Activated naive CD4-positive, alpha-beta T cell treated with anti-CD3 and anti-CD28 coated beads, Interleukin-2, amount 10 ng/mL, durations not matched to agents 7 days and 5 days (primary cell): ENCODE measurements around the gene TTLL13.
A peak's percentile ranks its signal among the peaks of the same experiment; 100 is the strongest.
"Not testable (repeated sequence)": the region's sequence is repeated elsewhere in the genome, so short reads cannot be mapped to it uniquely, and the experiment has no call there.

Source experiments
- CTCF ChIA-PET: fragments of 350-600 bp; sonication (Branson Sonifier 250); formaldehyde crosslinking; loops from one replicate; lab custom pipeline; 2021; ENCODE audit warnings: antibody characterized with exemption; lab: Charles Lee
- DNase-seq: peaks from one replicate; pipeline ENCODE4 v3.0.0-alpha.2; 2020
- H3K27ac Mint-ChIP-seq: one replicate; pipeline ENCODE4 v1.8.0; 2021; ENCODE audit warnings: mild to moderate bottlenecking, moderate library complexity, mixed read lengths
- H3K27me3 Mint-ChIP-seq: one replicate; pipeline ENCODE4 v1.8.0; 2021; ENCODE audit warnings: mild to moderate bottlenecking, mixed read lengths
- H3K36me3 Mint-ChIP-seq: one replicate; pipeline ENCODE4 v1.8.0; 2021; ENCODE audit warnings: mixed read lengths
- H3K4me1 Mint-ChIP-seq: one replicate; pipeline ENCODE4 v1.8.0; 2021; ENCODE audit warnings: mixed read lengths
- H3K4me3 Mint-ChIP-seq: one replicate; pipeline ENCODE4 v1.8.0; 2021; ENCODE audit warnings: mild to moderate bottlenecking, moderate library complexity, mixed read lengths
- H3K9me3 Mint-ChIP-seq: one replicate; pipeline ENCODE4 v1.8.0; 2021; ENCODE audit warnings: mixed read lengths

TTLL13 gene

DNA sequence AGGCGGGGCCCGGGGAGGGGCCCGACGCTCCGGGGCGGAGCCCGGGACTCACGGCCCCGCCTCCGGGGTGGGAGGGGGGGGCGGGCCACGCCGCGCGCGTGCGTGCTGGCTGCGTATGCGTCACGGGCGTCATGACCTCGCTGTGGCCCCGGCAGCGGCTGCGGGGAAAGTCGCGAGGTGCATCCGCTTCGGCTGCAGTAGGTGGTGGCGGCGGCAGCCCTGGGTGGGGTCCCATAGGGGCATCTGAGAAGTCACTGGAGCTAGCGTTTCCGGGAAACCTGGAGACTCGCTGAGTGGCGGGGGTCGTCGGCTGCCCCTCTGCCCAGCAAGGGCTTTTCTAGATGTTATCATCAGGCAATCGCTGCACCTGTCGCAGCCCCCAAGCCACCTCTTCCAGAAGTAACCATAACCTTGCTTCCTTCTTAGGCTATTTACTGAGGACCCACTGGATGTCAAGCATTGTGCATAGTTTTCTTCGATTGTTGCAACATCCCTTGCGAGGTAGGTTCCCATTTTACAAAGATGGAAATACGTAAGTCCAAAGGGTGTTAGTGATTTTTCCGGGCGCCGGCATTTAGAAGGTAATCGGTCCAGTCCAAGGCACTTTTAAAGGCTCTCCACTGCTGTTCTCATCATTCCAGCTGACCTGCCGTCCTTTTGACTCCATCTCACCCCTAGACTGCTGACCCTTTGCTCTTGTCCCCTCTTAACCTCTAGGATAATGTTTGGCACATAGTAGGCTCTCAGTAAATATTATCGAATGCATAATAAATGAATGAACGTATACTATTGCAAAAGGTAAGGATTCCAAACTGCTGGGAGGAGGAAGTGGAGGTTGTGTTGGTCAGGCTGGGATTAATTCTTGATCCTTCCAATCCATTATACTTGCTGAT lies 15.0 kb upstream of the TTLL13 start, which contains the start of gene GDPGP1:
Gene GDPGP1, plus strand, starts transcription at position 114 of the 893 bp plus-strand sequence. CDS start 6,700 bp downstream, outside the sequence.
- no peaks in the 10 kb centered on the region for H3K27me3 Mint-ChIP-seq
- H3K27ac Mint-ChIP-seq: peak within 1 kb of the TSS; percentile 92
- no peaks in the 10 kb centered on the region for H3K9me3 Mint-ChIP-seq
- peak within 1 kb of the TSS; percentile 88 for H3K4me3 Mint-ChIP-seq
- no peak for DNase-seq
- H3K4me1 Mint-ChIP-seq: peaks cover 63% of the 10 kb centered on the region
- peaks cover 34% of the 10 kb centered on the region for H3K36me3 Mint-ChIP-seq
- CTCF ChIA-PET: interaction anchor here (0.8 to 2.0 kb wide), 5 partner anchors 15 to 59 kb away, joined by 3 to 5 read pairs (median 3); partner anchors contain the start of genes NGRN and TTLL13

GRCh38 chr15:90239371-90239770 lies 10.0 kb upstream of the TTLL13 start:
- Mint-ChIP-seq H3K9me3 (no peaks in the 10 kb centered on the region), H3K4me3 (no peak overlapping the region), H3K4me1 (peaks cover 26% of the 10 kb centered on the region), H3K36me3 (peaks cover 21% of the 10 kb centered on the region), H3K27me3 (no peaks in the 10 kb centered on the region), H3K27ac (peak overlapping the region; percentile 33)
- no peak for DNase-seq
- CTCF ChIA-PET: no interaction called here

- no peak overlapping the region for H3K27ac Mint-ChIP-seq
- H3K4me1 Mint-ChIP-seq: peaks cover 14% of the 10 kb centered on the region
- no peaks in the 10 kb centered on the region for H3K9me3 Mint-ChIP-seq
- DNase-seq: no peak
- no peak overlapping the region for H3K4me3 Mint-ChIP-seq
- peaks cover 19% of the 10 kb centered on the region for H3K36me3 Mint-ChIP-seq
- H3K27me3 Mint-ChIP-seq: no peaks in the 10 kb centered on the region
- CTCF ChIA-PET: no interaction called here
Measured at GRCh38 chr15:90240856-90241255, 8.5 kb upstream of the TTLL13 start.

- DNase-seq: no peak
- Mint-ChIP-seq H3K27ac (no peak overlapping the region), H3K36me3 (peaks cover 15% of the 10 kb centered on the region), H3K4me1 (peaks cover 10% of the 10 kb centered on the region), H3K4me3 (no peak overlapping the region), H3K27me3 (no peaks in the 10 kb centered on the region), H3K9me3 (no peaks in the 10 kb centered on the region)
- CTCF ChIA-PET: interaction anchor here (0.6 to 1.5 kb wide), 2 partner anchors 12 to 85 kb away, joined by 3 to 4 read pairs; no protein-coding TSS in a partner anchor
Measured at GRCh38 chr15:90241343-90242192, 7.8 kb upstream of the TTLL13 start.

DNA sequence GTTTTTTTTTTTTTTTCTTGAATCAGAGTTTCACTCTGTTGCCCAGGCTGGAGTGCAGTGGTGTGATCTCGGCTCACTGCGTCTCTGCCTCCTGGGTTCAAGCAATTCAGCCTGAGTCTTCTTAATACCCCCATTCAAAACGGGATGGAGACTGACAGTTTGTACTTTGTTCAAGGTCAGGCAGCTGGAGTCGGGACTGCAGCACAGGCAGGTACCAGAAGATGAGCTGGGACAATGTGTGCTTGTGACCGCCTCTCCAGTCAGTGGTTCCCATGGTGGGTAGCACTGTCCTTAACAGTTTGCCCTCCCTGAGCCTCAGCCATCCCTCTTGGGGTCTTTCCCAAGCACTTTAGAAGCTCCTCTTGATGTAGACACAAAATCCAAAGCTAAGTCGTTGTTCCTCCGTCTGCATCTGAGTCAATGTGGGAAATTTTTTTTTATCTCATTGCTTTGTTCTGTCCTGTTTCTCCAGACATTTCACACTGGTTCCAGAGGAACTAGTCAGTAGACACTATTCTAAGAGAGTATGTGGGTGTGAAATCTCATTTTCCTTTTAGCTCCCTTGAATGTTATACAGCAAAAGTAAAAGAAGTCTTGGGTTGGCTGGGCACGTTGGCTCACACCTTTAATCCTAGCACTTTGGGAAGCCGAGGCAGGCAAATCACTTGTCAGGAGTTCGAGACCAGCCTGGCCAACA lies 5.3 kb upstream of the TTLL13 start:
- CTCF ChIA-PET: no interaction called here
- no peak overlapping the region for H3K4me3 Mint-ChIP-seq
- peaks cover 9% of the 10 kb centered on the region for H3K4me1 Mint-ChIP-seq

DNA sequence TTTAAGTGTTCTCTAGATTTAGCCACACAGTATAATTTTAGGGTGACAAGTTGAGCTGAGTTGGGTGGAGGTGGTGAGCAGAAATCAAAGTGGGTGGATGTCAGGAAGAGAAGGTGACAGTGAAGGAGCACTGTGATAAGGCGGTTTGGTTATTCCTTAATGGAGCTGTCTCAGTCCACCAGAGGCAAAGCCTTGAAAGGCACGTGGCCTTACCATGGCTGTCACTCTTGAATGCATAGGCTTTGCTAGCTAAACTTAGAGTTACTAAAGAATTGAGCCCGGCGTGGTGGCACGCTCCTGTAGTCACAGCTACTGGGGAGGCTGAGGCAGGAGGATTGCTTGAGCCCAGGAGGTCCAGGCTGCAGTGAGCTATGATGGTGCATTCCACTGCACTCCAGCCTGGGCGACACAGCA lies 560 bp upstream of the TTLL13 start:
- CTCF ChIA-PET: interaction anchor here (0.6 to 2.4 kb wide), 5 partner anchors 11 to 106 kb away, joined by 3 to 5 read pairs (median 4); no protein-coding TSS in a partner anchor
- no peak for DNase-seq
- Mint-ChIP-seq H3K4me3 (peak overlapping the region; percentile 54), H3K27me3 (peaks cover 33% of the 10 kb centered on the region), H3K36me3 (no peaks in the 10 kb centered on the region), H3K4me1 (peaks cover 17% of the 10 kb centered on the region), H3K9me3 (no peaks in the 10 kb centered on the region), H3K27ac (no peak overlapping the region)

More for the DNA sequence above, 5.3 kb upstream of the TTLL13 start:
- Mint-ChIP-seq H3K9me3 (no peaks in the 10 kb centered on the region), H3K36me3 (peaks cover 7% of the 10 kb centered on the region), H3K27ac (no peak overlapping the region), H3K27me3 (peaks cover 3% of the 10 kb centered on the region)
- no peak for DNase-seq

- H3K27ac Mint-ChIP-seq: no peak overlapping the region
- no peaks in the 10 kb centered on the region for H3K36me3 Mint-ChIP-seq
- H3K27me3 Mint-ChIP-seq: peaks cover 30% of the 10 kb centered on the region
- H3K4me1 Mint-ChIP-seq: peaks cover 5% of the 10 kb centered on the region
- H3K9me3 Mint-ChIP-seq: no peaks in the 10 kb centered on the region
- H3K4me3 Mint-ChIP-seq: no peak overlapping the region
- no peak for DNase-seq
- CTCF ChIA-PET: interaction anchor here (1.6 kb wide), 1 partner anchor 24 kb away, joined by 3 read pairs; the partner anchor contains the start of genes CIB1 and GDPGP1
Measured at GRCh38 chr15:90257776-90258175, 8.4 kb downstream of the TTLL13 start.

GRCh38 chr15:90259524-90259923 lies 10.2 kb downstream of the TTLL13 start:
- Mint-ChIP-seq H3K9me3 (no peaks in the 10 kb centered on the region), H3K4me3 (no peak overlapping the region), H3K4me1 (peaks cover 14% of the 10 kb centered on the region), H3K27me3 (peaks cover 16% of the 10 kb centered on the region), H3K27ac (no peak overlapping the region), H3K36me3 (no peaks in the 10 kb centered on the region)
- CTCF ChIA-PET: interaction anchor here (0.5 kb wide), 1 partner anchor 10 kb away, joined by 3 read pairs; the partner anchor contains the start of gene TTLL13
- DNase-seq: no peak

GRCh38 chr15:90260731-90261130 lies 11.4 kb downstream of the TTLL13 start:
- H3K4me3 Mint-ChIP-seq, H3K27ac Mint-ChIP-seq, H3K36me3 Mint-ChIP-seq, CTCF ChIA-PET, H3K9me3 Mint-ChIP-seq, H3K27me3 Mint-ChIP-seq, DNase-seq: not testable (repeated sequence)
- peaks cover 20% of the 10 kb centered on the region for H3K4me1 Mint-ChIP-seq

DNA sequence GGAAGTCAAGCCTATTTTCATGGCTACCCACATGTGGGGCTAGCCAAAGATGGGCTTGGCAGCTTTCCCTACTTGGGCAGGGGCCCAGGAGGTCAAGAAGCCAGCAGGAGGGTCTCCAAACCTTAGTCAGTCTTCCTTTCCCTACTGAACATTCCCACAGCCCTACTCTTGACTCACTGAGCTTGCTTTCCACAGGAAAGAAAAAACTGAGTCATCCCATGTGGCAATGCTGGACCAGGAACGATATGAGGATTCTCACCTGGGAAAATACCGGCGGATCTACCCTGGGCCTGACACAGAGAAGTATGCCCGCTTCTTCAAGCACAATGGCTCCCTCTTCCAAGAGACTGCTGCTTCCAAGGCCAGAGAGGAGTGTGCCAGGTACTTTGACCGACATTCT lies 12.5 kb downstream of the TTLL13 start:
- Mint-ChIP-seq H3K4me1 (peaks cover 24% of the 10 kb centered on the region), H3K27ac (no peak overlapping the region), H3K4me3 (no peak overlapping the region), H3K27me3 (no peaks in the 10 kb centered on the region), H3K36me3 (peaks cover 2% of the 10 kb centered on the region), H3K9me3 (no peaks in the 10 kb centered on the region)
- CTCF ChIA-PET: interaction anchor here (0.6 kb wide), 1 partner anchor 289 kb away, joined by 3 read pairs; no protein-coding TSS in a partner anchor
- no peak for DNase-seq

DNA sequence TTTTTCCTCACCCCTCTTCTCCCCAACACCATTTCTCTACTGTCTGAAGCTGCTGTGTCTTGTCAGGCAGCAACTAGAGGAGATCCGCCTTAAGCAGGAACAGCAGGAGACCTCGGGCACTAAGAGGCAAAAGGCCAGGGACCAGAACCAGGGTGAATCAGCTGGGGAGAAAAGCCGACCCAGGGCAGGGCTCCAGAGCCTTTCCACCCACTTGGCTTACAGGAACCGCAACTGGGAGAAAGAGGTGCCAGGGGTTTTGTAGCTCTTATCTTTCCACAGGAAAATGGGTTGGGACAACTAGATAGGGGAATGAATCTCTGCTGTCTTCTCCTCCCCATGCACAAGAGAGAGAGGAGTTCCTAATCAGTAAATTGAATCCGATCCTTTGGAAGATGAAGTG lies 13.1 kb downstream of the TTLL13 start:
- CTCF ChIA-PET: interaction anchor here (1.2 to 1.3 kb wide), 2 partner anchors 31 to 119 kb away, joined by 3 to 4 read pairs; no protein-coding TSS in a partner anchor
- no peak overlapping the region for H3K4me3 Mint-ChIP-seq
- H3K27ac Mint-ChIP-seq: peak overlapping the region; percentile 30
- DNase-seq: no peak
- peaks cover 7% of the 10 kb centered on the region for H3K36me3 Mint-ChIP-seq
- H3K27me3 Mint-ChIP-seq: no peaks in the 10 kb centered on the region
- peaks cover 30% of the 10 kb centered on the region for H3K4me1 Mint-ChIP-seq
- no peaks in the 10 kb centered on the region for H3K9me3 Mint-ChIP-seq

DNA sequence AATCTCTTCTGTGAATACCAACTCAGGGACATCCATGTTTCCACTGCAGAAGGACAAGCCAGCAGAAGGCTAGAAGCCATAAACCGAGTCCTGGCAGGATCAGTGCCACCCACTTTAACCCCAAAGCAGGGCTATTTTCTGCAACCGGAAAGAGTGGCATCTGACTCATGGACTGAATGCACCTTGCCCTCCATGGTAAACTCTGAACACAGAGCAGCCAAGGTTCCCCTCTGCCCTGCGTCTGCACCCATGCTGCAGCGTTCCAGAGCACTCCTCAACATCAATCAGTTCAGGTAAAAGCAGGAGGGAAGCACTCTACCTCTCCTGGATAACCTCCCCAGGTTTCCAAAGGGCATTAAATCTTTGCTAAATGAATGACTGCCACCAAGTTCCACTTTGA lies 15.3 kb downstream of the TTLL13 start:
- DNase-seq: peak; percentile 33
- Mint-ChIP-seq H3K4me3 (peak overlapping the region; percentile 95), H3K9me3 (no peaks in the 10 kb centered on the region), H3K36me3 (peaks cover 17% of the 10 kb centered on the region), H3K4me1 (peaks cover 44% of the 10 kb centered on the region), H3K27ac (peak overlapping the region; percentile 98), H3K27me3 (no peaks in the 10 kb centered on the region)
- CTCF ChIA-PET: no interaction called here

DNA sequence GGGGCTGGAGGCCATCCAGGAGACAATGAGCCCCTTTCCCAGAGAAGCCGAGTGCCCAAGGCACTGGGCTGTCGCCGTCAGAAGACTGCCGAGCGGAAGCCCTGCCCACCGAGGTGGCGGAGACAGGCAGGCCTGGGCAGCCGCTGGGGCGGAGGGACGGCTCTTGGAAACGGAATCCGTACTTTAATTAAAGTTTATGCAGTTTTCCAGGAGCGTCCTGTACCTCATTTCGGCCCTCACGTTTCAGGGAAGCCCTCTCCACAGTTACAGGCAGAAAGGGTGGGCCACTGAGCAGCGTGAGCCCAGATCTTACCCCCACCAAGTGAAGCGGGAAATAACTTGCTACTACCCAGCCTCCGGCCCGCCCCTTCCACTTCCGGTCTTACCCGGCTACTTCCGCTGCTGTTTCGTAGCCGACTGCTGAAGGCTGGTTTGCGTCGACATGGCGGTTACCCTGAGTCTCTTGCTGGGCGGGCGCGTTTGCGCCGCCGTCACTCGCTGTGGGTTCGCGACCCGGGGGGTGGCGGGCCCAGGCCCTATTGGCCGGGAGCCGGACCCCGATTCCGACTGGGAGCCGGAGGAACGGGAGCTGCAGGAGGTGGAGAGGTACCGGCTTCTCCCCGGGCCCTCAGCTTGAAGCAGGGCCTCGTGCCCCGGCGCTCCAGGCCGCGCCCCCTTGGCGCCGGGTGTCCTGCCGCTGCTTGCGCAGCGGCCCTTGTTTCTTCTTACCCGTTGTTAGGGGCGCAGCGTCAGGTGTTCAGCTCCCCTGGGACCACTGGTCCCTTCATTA lies 16.1 kb downstream of the TTLL13 start, which contains the start of gene NGRN:
Gene NGRN, plus strand, starts transcription at position 402 of the 790 bp plus-strand sequence. Its CDS starts 41 bp downstream, at position 443.
- H3K27me3 Mint-ChIP-seq: no peaks in the 10 kb centered on the region
- peak; percentile 96 for DNase-seq
- H3K27ac Mint-ChIP-seq: peak within 1 kb of the TSS; percentile 98
- H3K9me3 Mint-ChIP-seq: no peaks in the 10 kb centered on the region
- peaks cover 49% of the 10 kb centered on the region for H3K4me1 Mint-ChIP-seq
- peaks cover 24% of the 10 kb centered on the region for H3K36me3 Mint-ChIP-seq
- CTCF ChIA-PET: interaction anchor here (1.1 kb wide), 1 partner anchor 32 kb away, joined by 3 read pairs; the partner anchor contains the start of genes CIB1 and GDPGP1
- H3K4me3 Mint-ChIP-seq: peak within 1 kb of the TSS; percentile 95
